H1 (cell line): ENCODE results near the gene PILRB. TPM values are rescaled to one million over a fixed set of nuclear protein-coding genes. Genes with fewer than 3 reads are reported as not detected.

Experiments used
- CTCF ChIA-PET: fragments of 300-600 bp; sonication (Branson Sonifier 250); formaldehyde crosslinking; loops from one replicate; lab custom pipeline; 2021; ENCODE audit not compliant: partially characterized antibody; lab: Charles Lee
- POLR2A ChIA-PET: fragments of 300-600 bp; sonication (Branson Sonifier 250); formaldehyde crosslinking; loops from one replicate; lab custom pipeline; 2021; ENCODE audit warnings: inconsistent platforms; ENCODE audit not compliant: partially characterized antibody; lab: Charles Lee
- DNase-seq, 2 experiments: peaks; one replicate each; pipeline versions ENCODE4 v3.0.0 to v3.0.0-alpha.2; 2010 to 2022; ENCODE audit warnings: low spot score in 2 of 2, low read depth in 1 of 2, mixed read lengths in 1 of 2
- FAIRE-seq: peaks from 2 replicates; lab custom pipeline; 2011; peaks lifted over from hg19 to GRCh38; lab: Jason Lieb, UNC
- H2AFZ ChIP-seq: 2 replicates; pipeline ENCODE4 v1.8.1; 2012; ENCODE audit warnings: low read length, inconsistent platforms
- H2AK5ac ChIP-seq: 2 replicates; pipeline ENCODE4 v1.6.1; 2013; ENCODE audit warnings: low read depth, low read length
- H2BK120ac ChIP-seq: replicated peaks from 2 replicates; pipeline ENCODE3; 2013; ENCODE audit warnings: low read depth, low read length, inconsistent platforms
- H2BK12ac ChIP-seq: 2 replicates; pipeline ENCODE4 v1.6.1; 2013; ENCODE audit warnings: low read depth, low read length
- H2BK15ac ChIP-seq: 2 replicates; pipeline ENCODE4 v1.6.1; 2013; ENCODE audit warnings: low read length
- H2BK20ac ChIP-seq: 2 replicates; pipeline ENCODE4 v1.6.1; 2013; ENCODE audit warnings: low read length
- H2BK5ac ChIP-seq: 2 replicates; pipeline ENCODE4 v1.6.1; 2013; ENCODE audit warnings: low read depth, low read length
- H3K14ac ChIP-seq: 2 replicates; pipeline ENCODE4 v1.6.1; 2013; ENCODE audit warnings: inconsistent platforms; ENCODE audit not compliant: insufficient read length
- H3K18ac ChIP-seq: 2 replicates; pipeline ENCODE4 v1.6.1; 2013; ENCODE audit warnings: low read length; ENCODE audit errors: extremely low read depth
- H3K23ac ChIP-seq: 2 replicates; pipeline ENCODE4 v1.6.1; 2013; ENCODE audit warnings: inconsistent platforms; ENCODE audit not compliant: insufficient read length
- H3K23me2 ChIP-seq: 2 replicates; pipeline ENCODE4 v1.6.1; 2013; ENCODE audit warnings: low read depth, low read length
- H3K27ac ChIP-seq: 2 replicates; pipeline ENCODE4 v1.6.1; 2011; ENCODE audit warnings: low read depth, low read length, inconsistent platforms
- H3K27me3 ChIP-seq, 4 experiments: replicated peaks in 1 of 4; 1 replicate in 1 of 4; 2 replicates in 3 of 4; pipeline versions ENCODE4 v1.6.1 to v1.8.1; 2011 to 2013; ENCODE audit warnings: low read length in 3 of 4, mild to moderate bottlenecking in 3 of 4, inconsistent platforms in 2 of 4, mixed read lengths in 2 of 4, moderate library complexity in 1 of 4; ENCODE audit not compliant: control insufficient read depth in 3 of 4, insufficient read depth in 3 of 4; ENCODE audit errors: extremely low read depth in 1 of 4
- H3K36me3 ChIP-seq, 4 experiments: 2 replicates each; pipeline versions ENCODE4 v1.6.1 to v1.8.1; 2011 to 2013; ENCODE audit warnings: mild to moderate bottlenecking in 4 of 4, low read length in 3 of 4, moderate library complexity in 2 of 4, control low read depth in 1 of 4, inconsistent platforms in 1 of 4; ENCODE audit not compliant: insufficient read depth in 4 of 4, control insufficient read depth in 2 of 4
- H3K4ac ChIP-seq: replicated peaks from 2 replicates; pipeline ENCODE3; 2013; ENCODE audit warnings: low read length, low read depth, mixed read lengths, inconsistent platforms; ENCODE audit not compliant: insufficient read length
- H3K4me1 ChIP-seq, 4 experiments: replicated peaks in 1 of 4; 1 replicate in 1 of 4; 2 replicates in 3 of 4; pipeline versions ENCODE4 v1.6.1 to v1.8.1; 2011 to 2013; ENCODE audit warnings: low read length in 3 of 4, inconsistent platforms in 2 of 4, mixed read lengths in 1 of 4; ENCODE audit not compliant: insufficient read depth in 4 of 4, control insufficient read depth in 3 of 4
- H3K4me2 ChIP-seq, 2 experiments: 2 replicates each; pipeline versions ENCODE4 v1.6.1 to v1.8.1; 2011 to 2013; ENCODE audit warnings: low read depth in 2 of 2, low read length in 2 of 2, control low read depth in 1 of 2, inconsistent platforms in 1 of 2, mild to moderate bottlenecking in 1 of 2; ENCODE audit not compliant: insufficient read depth in 1 of 2
- H3K4me3 ChIP-seq, 4 experiments: fragments of 200-600, 300-600 bp in 1 of 4; sonication (generic), shearing (Covaris generic), sonication (Bioruptor Twin) in 1 of 4; 2 replicates each; pipeline versions ENCODE4 v1.5.1 to v1.8.1; 2011 to 2016; ENCODE audit warnings: low read length in 4 of 4, low read depth in 3 of 4, control low read depth in 2 of 4, inconsistent platforms in 2 of 4, mild to moderate bottlenecking in 2 of 4, mixed read lengths in 1 of 4, moderate library complexity in 1 of 4; ENCODE audit not compliant: insufficient read depth in 2 of 4; ENCODE audit errors: extremely low read depth in 1 of 4
- H3K56ac ChIP-seq: replicated peaks from 2 replicates; pipeline ENCODE3; 2013; ENCODE audit warnings: low read depth, mild to moderate bottlenecking, mixed read lengths, low read length, inconsistent platforms; ENCODE audit not compliant: insufficient read length
- H3K79me1 ChIP-seq: 2 replicates; pipeline ENCODE4 v1.6.1; 2013; ENCODE audit warnings: low read depth, low read length, control low read depth
- H3K79me2 ChIP-seq, 2 experiments: 2 replicates each; pipeline versions ENCODE4 v1.6.1 to v1.8.1; 2012 to 2013; ENCODE audit warnings: low read length in 2 of 2, mild to moderate bottlenecking in 2 of 2, inconsistent platforms in 1 of 2; ENCODE audit not compliant: insufficient read depth in 2 of 2, control insufficient read depth in 1 of 2
- H3K9ac ChIP-seq, 4 experiments: replicated peaks in 1 of 4; 1 replicate in 1 of 4; 2 replicates in 3 of 4; pipeline versions ENCODE4 v1.6.1 to v1.8.1; 2011 to 2013; ENCODE audit warnings: low read depth in 3 of 4, low read length in 3 of 4, control low read depth in 2 of 4, mild to moderate bottlenecking in 2 of 4, moderate library complexity in 2 of 4, inconsistent platforms in 1 of 4; ENCODE audit errors: extremely low read depth in 1 of 4
- H3K9me3 ChIP-seq, 2 experiments: 2 replicates each; pipeline versions ENCODE4 v1.6.1 to v1.8.1; 2012 to 2013; ENCODE audit warnings: mild to moderate bottlenecking in 2 of 2, moderate library complexity in 2 of 2, control low read depth in 1 of 2, inconsistent platforms in 1 of 2, low read depth in 1 of 2, low read length in 1 of 2, mixed read lengths in 1 of 2; ENCODE audit not compliant: insufficient read depth in 2 of 2
- H4K20me1 ChIP-seq, 2 experiments: replicated peaks in 1 of 2; 2 replicates each; pipeline versions ENCODE3 to v1.8.1; 2011 to 2013; ENCODE audit warnings: inconsistent platforms in 2 of 2, low read length in 2 of 2, mild to moderate bottlenecking in 1 of 2; ENCODE audit not compliant: insufficient read depth in 2 of 2, control insufficient read depth in 1 of 2
- H4K5ac ChIP-seq: 2 replicates; pipeline ENCODE4 v1.6.1; 2013; ENCODE audit warnings: low read length, low read depth, mixed read lengths, inconsistent platforms; ENCODE audit not compliant: insufficient read length
- H4K8ac ChIP-seq: 2 replicates; pipeline ENCODE4 v1.8.0; 2013; ENCODE audit warnings: mild to moderate bottlenecking, moderate library complexity, low read length, inconsistent platforms; ENCODE audit not compliant: insufficient read depth; ENCODE audit errors: extremely low read depth
- H4K91ac ChIP-seq: replicated peaks from 2 replicates; pipeline ENCODE3; 2013; ENCODE audit warnings: low read length, mixed read lengths, inconsistent platforms; ENCODE audit not compliant: insufficient read length
- ASH2L ChIP-seq: fragments of 200-600, 300-600 bp; sonication (generic); IDR thresholded peaks from one replicate; pipeline ENCODE4 v1.7.1; 2017; ENCODE audit warnings: low read length
- JUN ChIP-seq: IDR thresholded peaks from 2 replicates; pipeline ENCODE4 v1.6.1; 2011; ENCODE audit warnings: low read depth, mild to moderate bottlenecking, improper control_type of control experiment, low read length
- KDM5A ChIP-seq: fragments of 200-600 bp; IDR thresholded peaks from 2 replicates; pipeline ENCODE4 v1.7.1; 2012; ENCODE audit warnings: mild to moderate bottlenecking, low read length, inconsistent platforms, mixed read lengths
- NRF1 ChIP-seq: IDR thresholded peaks from 2 replicates; pipeline ENCODE4 v1.6.1; 2011; ENCODE audit warnings: mild to moderate bottlenecking, low read depth, low read length, improper control_type of control experiment
- RNF2 ChIP-seq: fragments of 200-900, 300-1000 bp; sonication (generic); IDR thresholded peaks from 2 replicates; pipeline ENCODE4 v1.7.1; 2016; ENCODE audit warnings: borderline replicate concordance, low read depth, mild to moderate bottlenecking, antibody characterized with exemption, low read length; ENCODE audit not compliant: poor library complexity, severe bottlenecking; ENCODE audit errors: missing control alignments
- SIRT6 ChIP-seq: IDR thresholded peaks from one replicate; pipeline ENCODE4 v1.7.1; 2012; ENCODE audit warnings: low read length, inconsistent platforms
- SRF ChIP-seq: IDR thresholded peaks from 2 replicates; pipeline ENCODE4 v1.6.1; 2011; ENCODE audit warnings: mild to moderate bottlenecking, low read depth, low read length, moderate library complexity
- TAF7 ChIP-seq: optimal IDR thresholded peaks from 2 replicates; pipeline ENCODE3; 2011; ENCODE audit warnings: low read depth, mild to moderate bottlenecking, inconsistent platforms, low read length, moderate library complexity, borderline replicate concordance
- TBP ChIP-seq: IDR thresholded peaks from 2 replicates; pipeline ENCODE4 v1.6.1; 2011; ENCODE audit warnings: low read depth, low read length, improper control_type of control experiment
- USF2 ChIP-seq: IDR thresholded peaks from 2 replicates; pipeline ENCODE4 v1.6.1; 2011; ENCODE audit warnings: low read length, improper control_type of control experiment
- WGBS, 2 experiments: shearing (Covaris generic) in 1 of 2; methylation state at CpG; one replicate each; pipeline versions ENCODE4 v1.1.6 to v1.1.7; 2013 to 2015; ENCODE audit warnings: low lambda C conversion rate in 2 of 2, mixed read lengths in 2 of 2, inconsistent platforms in 1 of 2, low coverage in 1 of 2, missing lambda C conversion rate in 1 of 2; ENCODE audit not compliant: insufficient replicate concordance in 2 of 2, insufficient coverage in 1 of 2, insufficient read length in 1 of 2; ENCODE audit errors: extremely low coverage in 1 of 2, missing lambda C conversion rate in 1 of 2; 5-methylcytosine and 5-hydroxymethylcytosine counted together
- polyA plus RNA-seq, 7 experiments: library from polyadenylated mRNA; depleted of rRNA in 3 of 7; stranded (reverse) in 5 of 7; unstranded in 2 of 7; fragments of >200 nt in 5 of 7; fragments of 200-250 nt in 2 of 7; gene quantifications; 1 replicate in 5 of 7; 2 replicates in 1 of 7; 4 replicates in 1 of 7; pipeline versions ENCODE4 v1.2.1 to v1.2.3, GENCODE V29; 2011 to 2013; ENCODE audit warnings: missing spikeins in 2 of 7, mixed read lengths in 2 of 7
- total RNA-seq: library from RNA; stranded (reverse); fragmentation: NEBNext Ultra II Directional; extraction: Animal tissue kit (Norgen Biotek cat#: 25700); gene quantifications from 2 replicates; pipeline ENCODE4 v1.2.1, GENCODE V29; 2021

PILRB gene
- total and polyA plus RNA-seq, 2 of the 8 experiments (the other 6 are each of a cell fraction or from before 2014, with no cell fraction given) = 32.2 to 49.9 TPM

DNA sequence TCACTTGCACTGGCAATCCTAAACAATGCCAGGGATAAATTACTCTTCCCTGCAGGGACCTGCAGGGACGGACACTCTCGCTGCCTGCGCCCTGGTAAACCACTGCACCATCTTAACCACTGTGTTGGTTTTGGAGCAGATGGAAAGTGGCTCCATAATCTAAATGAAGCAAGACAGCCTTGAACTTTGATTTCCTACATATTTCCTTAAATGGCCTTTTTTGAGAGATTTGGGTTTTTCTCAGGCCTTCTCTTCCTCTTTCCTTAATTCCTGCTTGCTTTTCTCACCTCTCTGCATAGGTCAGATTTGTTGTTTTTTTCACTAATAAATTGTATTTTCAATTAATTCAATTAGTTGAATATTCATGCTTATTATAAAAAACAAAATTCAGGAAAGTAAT lies 18.1 kb downstream of the PILRB start:
- Histone ChIP-seq H3K4me3 (no peak overlapping the region), H3K79me1 (no peaks in the 10 kb centered on the region), H4K91ac (no peak overlapping the region), H3K9me3 (no peaks in the 10 kb centered on the region), H3K9ac (no peak overlapping the region), H2BK120ac (no peak overlapping the region), H2BK5ac (no peak overlapping the region), H3K14ac (no peak overlapping the region), H2BK20ac (no peak overlapping the region), H3K23me2 (no peaks in the 10 kb centered on the region), H3K23ac (no peak overlapping the region), H4K8ac (no peak overlapping the region; the same call in 1 of the 2 replicates), H3K56ac (no peak overlapping the region), H2AFZ (no peak overlapping the region), H4K5ac (no peak overlapping the region), H3K18ac (no peak overlapping the region), H3K4me2 (no peak overlapping the region), H2AK5ac (no peak overlapping the region), H3K27ac (no peak overlapping the region), H3K79me2 (no peaks in the 10 kb centered on the region), H3K4ac (no peak overlapping the region), H4K20me1 (no peaks in the 10 kb centered on the region), H3K36me3 (no peaks in the 10 kb centered on the region), H3K4me1 (peaks cover 0 to 20% (median 12%) of the 10 kb centered on the region in 4 experiments; a peak in 6 of 7 replicates), H2BK12ac (no peak overlapping the region), H3K27me3 (peaks cover 0 to 2% (median 0%) of the 10 kb centered on the region in 4 experiments; a peak in 1 of 7 replicates), H2BK15ac (no peak overlapping the region)
- POLR2A ChIA-PET = no interaction called here
- FAIRE-seq = no peak
- CTCF ChIA-PET = interaction anchor here (2.7 kb wide), 1 partner anchor 31 kb away, joined by 17 read pairs; no protein-coding TSS in a partner anchor
- no peak for DNase-seq
- 92% methylated on average over 3 of the region's 3 CpGs; no CpG with 5 or more reads in 1 of the 2 experiments for WGBS, 2 experiments
- TF ChIP-seq ASH2L (no peak), SRF (no peak), JUN (no peak), KDM5A (no peak), NRF1 (no peak), USF2 (no peak), SIRT6 (no peak), RNF2 (no peak), TBP (no peak), TAF7 (no peak)
